K562 (cell line): ENCODE results near the gene ZNF778. TPM values are rescaled to one million over a fixed set of nuclear protein-coding genes. Genes with fewer than 3 reads are reported as not detected.

Experiments used
- BHLHE40 ChIP-seq: IDR thresholded peaks from 2 replicates; pipeline ENCODE4 v1.6.1; 2011; ENCODE audit warnings: low read length, improper control_type of control experiment
- ERF ChIP-seq: fragments of 450-650 bp; formaldehyde crosslinking; IDR thresholded peaks from 2 replicates; pipeline ENCODE4 v1.4.0; 2020; ENCODE audit warnings: mild to moderate bottlenecking, mixed read lengths
- HSF4 ChIP-seq: fragments of 250-450 bp; sonication (Bioruptor Pico); IDR thresholded peaks from 2 replicates; pipeline ENCODE4 v2.1.2; 2022; ENCODE audit warnings: mild to moderate bottlenecking, moderate library complexity, borderline replicate concordance
- NR0B1 ChIP-seq: fragments of 450-650 bp; IDR thresholded peaks from one replicate; pipeline ENCODE4 v1.6.1; 2018; ENCODE audit warnings: mild to moderate bottlenecking, moderate library complexity; ENCODE audit not compliant: partially characterized antibody
- PTRF ChIP-seq: fragments of 450-650 bp; IDR thresholded peaks from 2 replicates; pipeline ENCODE4 v1.6.1; 2016; ENCODE audit warnings: mild to moderate bottlenecking, missing genetic modification characterization, missing compliant biosample characterization
- RREB1 ChIP-seq: fragments of 250-450 bp; sonication (Bioruptor Pico); IDR thresholded peaks from 2 replicates; pipeline ENCODE4 v1.4.0; 2020
- STAT6 ChIP-seq: sonication (generic); formaldehyde crosslinking; IDR thresholded peaks from 2 replicates; pipeline ENCODE4 v1.8.1; 2023; ENCODE audit warnings: mild to moderate bottlenecking, missing genetic modification reagents
- ZKSCAN1 ChIP-seq: fragments of 150-350 bp; IDR thresholded peaks from 2 replicates; pipeline ENCODE4 v1.6.1; 2016; ENCODE audit warnings: low read depth, low read length
- ZNF121 ChIP-seq: sonication (generic); formaldehyde crosslinking; conservative IDR thresholded peaks from 2 replicates; pipeline ENCODE4 v1.8.0; 2022; ENCODE audit warnings: missing genetic modification reagents
- ZNF3 ChIP-seq: fragments of 250-450 bp; sonication (Bioruptor Pico); IDR thresholded peaks from 2 replicates; pipeline ENCODE4 v1.5.0; 2021; ENCODE audit warnings: mild to moderate bottlenecking, moderate library complexity
- ZNF445 ChIP-seq: fragments of 250-450 bp; sonication (Bioruptor Pico); IDR thresholded peaks from 2 replicates; pipeline ENCODE4 v1.4.0; 2020; ENCODE audit warnings: low read depth, mild to moderate bottlenecking, moderate library complexity
- polyA plus RNA-seq, 8 experiments: library from polyadenylated mRNA; depleted of rRNA in 4 of 8; stranded (reverse) in 5 of 8; unstranded in 3 of 8; fragments of >200 nt; fragmentation: Nextera tagmentation in 2 of 8; fragmentation: Illumina TruSeq in 1 of 8; extraction: Ambion mirVana in 2 of 8; extraction: Trizol in 1 of 8; gene quantifications; 2 replicates each; pipeline versions ENCODE4 v1.2.1 to v1.2.3, GENCODE V29; 2011 to 2014; ENCODE audit warnings: inconsistent platforms in 1 of 8, missing spikeins in 1 of 8
- total RNA-seq, 7 experiments: library from RNA; depleted of rRNA in 6 of 7; stranded (reverse); fragments of >200 nt in 6 of 7; fragmentation: Illumina TruSeq in 2 of 7; extraction: Trizol in 2 of 7; gene quantifications; 2 replicates each; pipeline versions ENCODE4 v1.2.1 to v1.2.3, GENCODE V29; 2011 to 2021; ENCODE audit warnings: low replicate concordance in 1 of 7
- TF ChIP-seq, protein P1 (sequence below): fragments of 450-650 bp; formaldehyde crosslinking; conservative IDR thresholded peaks from 2 replicates; pipeline ENCODE4 v1.4.0; 2022; ENCODE audit warnings: mild to moderate bottlenecking, missing genetic modification characterization
- TF ChIP-seq, protein P2 (sequence below): fragments of 250-450 bp; sonication (Bioruptor Pico); IDR thresholded peaks from 2 replicates; pipeline ENCODE4 v1.4.0; 2020; ENCODE audit warnings: borderline replicate concordance

Gene ZNF778
- total and polyA plus RNA-seq, 9 of the 15 experiments (the other 6 are each of a cell fraction or from before 2014, with no cell fraction given) = 0.70 to 60.6 (median 7.5) TPM

DNA sequence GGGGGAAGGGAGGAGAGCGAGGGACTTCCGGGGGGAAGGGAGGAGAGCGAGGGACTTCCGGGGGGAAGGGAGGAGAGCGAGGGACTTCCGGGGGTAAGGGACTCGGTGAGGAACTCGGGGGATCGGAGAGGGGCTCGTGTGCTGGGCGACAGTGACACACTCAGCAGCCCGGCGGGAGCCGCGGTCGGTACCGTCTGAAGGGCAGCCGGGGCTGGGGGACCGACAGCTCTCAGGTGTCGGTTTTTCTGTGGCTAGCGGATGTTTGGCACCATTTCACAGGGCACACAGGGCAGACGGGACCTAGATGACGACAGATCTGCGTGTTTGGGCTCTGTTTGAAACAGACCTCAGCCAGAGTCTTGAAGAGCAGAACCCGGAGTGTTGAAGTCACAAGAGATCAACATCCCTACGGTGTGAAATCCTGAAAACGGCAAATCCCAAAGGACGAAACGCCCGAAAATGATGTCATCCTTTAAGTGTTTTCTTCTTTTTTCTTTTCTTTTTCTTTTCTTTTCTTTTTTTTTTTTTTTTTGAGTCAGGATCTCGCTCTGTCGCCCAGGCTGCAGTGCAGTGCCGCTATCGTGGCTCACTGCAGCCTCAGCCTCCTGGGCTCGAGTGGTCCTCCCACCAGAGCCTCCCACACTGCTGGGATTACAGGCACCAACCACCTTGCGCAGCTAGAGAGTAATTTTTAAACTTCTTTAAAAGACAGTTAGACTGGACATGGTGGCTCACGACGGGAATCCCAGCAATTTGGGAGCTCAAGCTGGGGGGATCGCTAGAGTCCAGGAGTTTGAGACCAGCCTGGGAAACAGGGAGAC is 23.9 kb downstream of the ZNF778 start (continued):
- no peak for TF ChIP-seq ZNF3 (CRISPR knock-in tag)
- TF ChIP-seq ZNF445 (CRISPR knock-in tag) = no peak
- TF ChIP-seq BHLHE40 = no peak
- no peak for TF ChIP-seq STAT6 (CRISPR knock-in tag)
- no peak for TF ChIP-seq NR0B1
- TF ChIP-seq, protein P1, sequence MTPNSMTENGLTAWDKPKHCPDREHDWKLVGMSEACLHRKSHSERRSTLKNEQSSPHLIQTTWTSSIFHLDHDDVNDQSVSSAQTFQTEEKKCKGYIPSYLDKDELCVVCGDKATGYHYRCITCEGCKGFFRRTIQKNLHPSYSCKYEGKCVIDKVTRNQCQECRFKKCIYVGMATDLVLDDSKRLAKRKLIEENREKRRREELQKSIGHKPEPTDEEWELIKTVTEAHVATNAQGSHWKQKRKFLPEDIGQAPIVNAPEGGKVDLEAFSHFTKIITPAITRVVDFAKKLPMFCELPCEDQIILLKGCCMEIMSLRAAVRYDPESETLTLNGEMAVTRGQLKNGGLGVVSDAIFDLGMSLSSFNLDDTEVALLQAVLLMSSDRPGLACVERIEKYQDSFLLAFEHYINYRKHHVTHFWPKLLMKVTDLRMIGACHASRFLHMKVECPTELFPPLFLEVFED (CRISPR knock-in tag) = peak; percentile 68; the same call in 1 of the 2 replicates
- TF ChIP-seq RREB1 = no peak
- no peak for TF ChIP-seq PTRF (tag)
- no peak for TF ChIP-seq ZKSCAN1
- no peak for TF ChIP-seq HSF4 (CRISPR knock-in tag)
- TF ChIP-seq ZNF121 (CRISPR knock-in tag) = peak; percentile 94
- TF ChIP-seq, protein P2, sequence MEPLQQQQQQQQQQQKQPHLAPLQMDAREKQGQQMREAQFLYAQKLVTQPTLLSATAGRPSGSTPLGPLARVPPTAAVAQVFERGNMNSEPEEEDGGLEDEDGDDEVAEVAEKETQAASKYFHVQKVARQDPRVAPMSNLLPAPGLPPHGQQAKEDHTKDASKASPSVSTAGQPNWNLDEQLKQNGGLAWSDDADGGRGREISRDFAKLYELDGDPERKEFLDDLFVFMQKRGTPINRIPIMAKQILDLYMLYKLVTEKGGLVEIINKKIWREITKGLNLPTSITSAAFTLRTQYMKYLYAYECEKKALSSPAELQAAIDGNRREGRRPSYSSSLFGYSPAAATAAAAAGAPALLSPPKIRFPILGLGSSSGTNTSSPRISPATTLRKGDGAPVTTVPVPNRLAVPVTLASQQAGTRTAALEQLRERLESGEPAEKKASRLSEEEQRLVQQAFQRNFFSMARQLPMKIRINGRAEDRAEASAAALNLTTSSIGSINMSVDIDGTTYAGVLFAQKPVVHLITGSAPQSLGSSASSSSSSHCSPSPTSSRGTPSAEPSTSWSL (CRISPR knock-in tag) = no peak
- TF ChIP-seq ERF (CRISPR knock-in tag) = 0 out of 2 replicates have a peak, but pooled peaks have one; percentile 34
